Nephron (organoid): ENCODE data around the gene CASP7.
"Not testable (repeated sequence)": the region's sequence is repeated elsewhere in the genome, so short reads cannot be mapped to it uniquely, and the experiment has no call there.

Source experiments
- H3K27ac Mint-ChIP-seq, 3 experiments: 2 replicates each; pipeline ENCODE4 v1.8.0; 2020; ENCODE audit warnings: mixed read lengths in 3 of 3, mild to moderate bottlenecking in 2 of 3, moderate library complexity in 1 of 3
- H3K27me3 Mint-ChIP-seq: 2 replicates; pipeline ENCODE4 v1.8.0; 2021; ENCODE audit warnings: low read depth, mild to moderate bottlenecking, moderate library complexity, mixed read lengths
- H3K36me3 Mint-ChIP-seq: 2 replicates; pipeline ENCODE4 v1.8.0; 2020; ENCODE audit warnings: low read depth, mixed read lengths
- H3K4me1 Mint-ChIP-seq: 2 replicates; pipeline ENCODE4 v1.8.0; 2020; ENCODE audit warnings: mixed read lengths
- H3K4me3 Mint-ChIP-seq, 3 experiments: 2 replicates each; pipeline ENCODE4 v1.8.0; 2020; ENCODE audit warnings: mild to moderate bottlenecking in 3 of 3, mixed read lengths in 3 of 3, moderate library complexity in 2 of 3
- H3K9me3 Mint-ChIP-seq: 2 replicates; pipeline ENCODE4 v1.8.0; 2020; ENCODE audit warnings: mixed read lengths
- CTCF ChIP-seq, 3 experiments: fragments of 200-600 bp; sonication (generic); IDR thresholded peaks; one replicate each; pipeline ENCODE4 v1.5.0; 2021; ENCODE audit warnings: antibody characterized with exemption in 3 of 3; ENCODE audit not compliant: unreplicated experiment in 3 of 3

CASP7 gene

DNA sequence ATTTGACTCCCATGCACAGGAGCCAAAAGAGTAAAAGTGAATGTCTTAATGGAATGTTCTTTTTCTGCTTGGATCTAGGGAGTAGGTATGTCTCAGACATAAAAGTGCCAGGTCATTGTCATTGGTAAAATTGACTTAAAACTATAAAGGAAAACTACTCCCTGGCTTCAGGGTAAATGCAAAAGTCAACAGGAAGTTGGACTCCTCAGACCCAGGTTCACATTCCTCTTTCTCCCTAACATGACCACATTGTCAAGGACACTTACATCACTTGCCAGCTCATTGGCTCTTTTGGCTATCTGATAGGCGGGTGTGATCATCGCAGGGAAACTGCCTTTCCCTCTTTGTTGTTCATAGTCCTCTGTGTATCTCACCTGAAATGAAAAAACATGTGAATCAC lies 29.5 kb upstream of the CASP7 start:
- Mint-ChIP-seq H3K36me3 (no peaks in the 10 kb centered on the region), H3K4me1 (peaks cover 10% of the 10 kb centered on the region), H3K27ac (no peak overlapping the region), H3K9me3 (no peaks in the 10 kb centered on the region), H3K27me3 (peaks cover 6% of the 10 kb centered on the region), H3K4me3 (no peak overlapping the region)
- no peak for TF ChIP-seq CTCF (IDR thresholded peaks at IDR 0.05; ENCODE audit: unreplicated experiment in 3 of 3)

GRCh38 chr10:113651021-113651420 lies 28.7 kb upstream of the CASP7 start:
- no peaks in the 10 kb centered on the region for H3K9me3 Mint-ChIP-seq
- no peak for TF ChIP-seq CTCF (IDR thresholded peaks at IDR 0.05; ENCODE audit: unreplicated experiment in 3 of 3)
- no peaks in the 10 kb centered on the region for H3K36me3 Mint-ChIP-seq
- H3K4me1 Mint-ChIP-seq, result peaks cover 10% of the 10 kb centered on the region
- H3K4me3 Mint-ChIP-seq, result no peak overlapping the region
- no peak overlapping the region for H3K27ac Mint-ChIP-seq
- peaks cover 6% of the 10 kb centered on the region for H3K27me3 Mint-ChIP-seq

GRCh38 chr10:113651898-113652297 lies 27.8 kb upstream of the CASP7 start:
- Mint-ChIP-seq H3K9me3 (no peaks in the 10 kb centered on the region), H3K27ac (no peak overlapping the region), H3K4me3 (no peak overlapping the region), H3K4me1 (peaks cover 10% of the 10 kb centered on the region), H3K36me3 (no peaks in the 10 kb centered on the region), H3K27me3 (peaks cover 6% of the 10 kb centered on the region)
- no peak for TF ChIP-seq CTCF (IDR thresholded peaks at IDR 0.05; ENCODE audit: unreplicated experiment in 3 of 3)

DNA sequence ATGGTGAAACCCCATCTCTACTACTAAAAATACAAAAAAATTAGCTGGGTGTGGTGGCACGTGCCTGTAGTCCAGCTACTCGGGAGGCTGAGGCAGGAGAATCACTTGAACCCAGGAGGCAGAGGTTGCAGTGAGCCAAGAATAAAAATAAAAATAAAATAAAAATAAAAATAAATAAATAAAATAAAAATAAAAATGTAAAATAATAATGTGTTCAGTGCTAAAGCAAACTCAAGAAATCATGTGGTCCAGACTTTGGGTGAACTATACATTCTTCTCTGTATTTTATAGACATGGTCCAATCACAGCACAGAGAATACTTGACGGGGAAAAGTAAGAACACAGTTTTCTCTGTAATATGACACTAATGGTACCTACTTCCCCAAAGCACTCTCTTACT lies 27.3 kb upstream of the CASP7 start:
- not testable (repeated sequence) for H3K9me3 Mint-ChIP-seq, H3K27me3 Mint-ChIP-seq, H3K4me3 Mint-ChIP-seq, H3K36me3 Mint-ChIP-seq, H3K27ac Mint-ChIP-seq
- peaks cover 10% of the 10 kb centered on the region for H3K4me1 Mint-ChIP-seq

- Mint-ChIP-seq H3K4me3 (no peak overlapping the region), H3K36me3 (no peaks in the 10 kb centered on the region), H3K27ac (no peak overlapping the region), H3K27me3 (peaks cover 5% of the 10 kb centered on the region), H3K9me3 (no peaks in the 10 kb centered on the region), H3K4me1 (no peaks in the 10 kb centered on the region)
- TF ChIP-seq CTCF (IDR thresholded peaks at IDR 0.05; ENCODE audit: unreplicated experiment in 3 of 3), result no peak
Measured at GRCh38 chr10:113656896-113657295, 22.8 kb upstream of the CASP7 start.

DNA sequence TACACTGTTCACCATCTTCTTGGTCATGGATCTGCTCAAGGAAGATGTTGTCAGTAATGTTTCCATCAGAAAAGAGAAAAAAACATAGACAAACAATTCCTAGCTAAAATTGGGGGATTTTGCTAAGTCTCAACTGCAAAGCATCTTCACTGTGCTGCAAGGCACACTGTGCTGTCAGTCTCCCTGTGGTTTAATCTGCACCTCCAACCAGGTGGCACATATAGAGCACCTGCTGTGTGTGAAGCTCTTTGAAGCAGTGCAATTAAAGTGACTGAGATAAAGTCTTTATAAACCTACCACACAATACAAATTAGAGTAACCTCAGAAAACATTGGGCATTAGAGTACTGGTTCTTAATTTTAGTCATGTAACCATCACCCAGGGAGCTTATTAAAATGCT lies 22.2 kb upstream of the CASP7 start:
- H3K4me1 Mint-ChIP-seq, result no peaks in the 10 kb centered on the region
- no peak overlapping the region for H3K4me3 Mint-ChIP-seq
- TF ChIP-seq CTCF (IDR thresholded peaks at IDR 0.05; ENCODE audit: unreplicated experiment in 3 of 3), result no peak
- H3K9me3 Mint-ChIP-seq, result no peaks in the 10 kb centered on the region
- no peaks in the 10 kb centered on the region for H3K36me3 Mint-ChIP-seq
- no peak overlapping the region for H3K27ac Mint-ChIP-seq
- H3K27me3 Mint-ChIP-seq, result peaks cover 4% of the 10 kb centered on the region
